MG63 (cell line): ENCODE results near the gene RPS14. TPM values are rescaled to one million over a fixed set of nuclear protein-coding genes. Genes with fewer than 3 reads are reported as not detected.
A peak's percentile ranks its signal among the peaks of the same experiment; 100 is the strongest.

Experiments
- DNase-seq: peaks from one replicate; pipeline ENCODE4 v3.0.0-alpha.2; 2020
- H3K27me3 ChIP-seq: fragments of 250-450 bp; sonication (Bioruptor Pico); 2 replicates; pipeline ENCODE4 v1.5.1; 2020; ENCODE audit warnings: mild to moderate bottlenecking, moderate library complexity
- H3K36me3 ChIP-seq: fragments of 250-450 bp; sonication (Bioruptor Pico); 2 replicates; pipeline ENCODE4 v1.5.1; 2020; ENCODE audit warnings: mild to moderate bottlenecking, moderate library complexity
- H3K4me3 ChIP-seq: fragments of 250-450 bp; sonication (Bioruptor Pico); 2 replicates; pipeline ENCODE4 v1.5.1; 2020; ENCODE audit warnings: mild to moderate bottlenecking, moderate library complexity
- H3K9me3 ChIP-seq: fragments of 250-450 bp; sonication (Bioruptor Pico); 2 replicates; pipeline ENCODE4 v1.5.1; 2020; ENCODE audit warnings: mild to moderate bottlenecking, moderate library complexity
- total RNA-seq: library from RNA; depleted of rRNA; stranded (reverse); fragments of >200 nt; shearing (Covaris generic); gene quantifications from 2 replicates; pipeline ENCODE4 v1.2.3, GENCODE V29; 2014; ENCODE audit warnings: low replicate concordance; rRNA removed

Gene RPS14
- 6,735 and 8,677 TPM in 2 replicates for total RNA-seq

DNA sequence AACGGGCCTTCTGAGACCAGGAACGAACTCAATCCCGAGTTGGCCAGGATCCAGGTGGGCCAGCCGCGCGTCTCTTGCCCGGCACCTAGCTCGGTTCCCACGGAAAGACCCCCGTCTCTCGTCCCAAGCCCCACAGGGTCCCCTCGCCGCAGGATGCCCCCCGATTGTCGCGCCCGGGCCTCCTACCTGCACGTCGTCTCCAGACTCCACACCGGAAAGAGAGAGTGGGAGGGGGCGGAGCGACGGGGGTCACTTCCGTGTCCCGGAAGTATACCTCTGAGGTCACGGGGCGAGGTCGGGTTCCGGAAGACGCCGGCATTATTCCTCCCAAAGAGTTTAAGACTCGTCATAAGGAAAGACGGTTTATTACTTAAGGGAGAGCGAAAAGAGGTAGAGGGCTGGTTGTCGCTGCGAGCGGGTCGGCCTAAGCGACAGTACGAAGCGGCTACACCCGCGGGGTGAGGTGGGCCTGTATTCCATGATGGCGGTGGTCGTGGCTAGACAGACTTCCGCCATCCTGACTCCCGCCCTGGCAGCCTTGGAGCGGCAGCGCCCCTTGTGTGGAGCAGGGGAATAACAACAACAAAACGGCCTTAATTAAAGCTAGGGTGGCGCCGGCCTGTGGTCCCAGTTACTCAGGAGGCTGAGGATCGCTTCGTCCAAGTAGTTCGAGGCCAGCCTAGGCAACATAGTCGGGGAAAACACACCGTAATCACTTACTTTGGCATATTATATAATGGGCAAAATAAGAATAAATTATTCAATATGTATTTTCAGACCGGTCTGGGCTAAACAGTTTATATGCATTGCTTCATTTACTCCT is at the start of gene RPS14:
Gene RPS14, minus strand, starts transcription at position 223 of the 823 bp plus-strand sequence. CDS start 2,006 bp downstream, outside the sequence.
- peaks cover 7% of the 10 kb centered on the region for H3K9me3 ChIP-seq
- H3K4me3 ChIP-seq, result peak within 1 kb of the TSS; percentile 91
- peaks cover 50% of the 10 kb centered on the region for H3K36me3 ChIP-seq
- peak; percentile 98 for DNase-seq
- H3K27me3 ChIP-seq, result no peaks in the 10 kb centered on the region

DNA sequence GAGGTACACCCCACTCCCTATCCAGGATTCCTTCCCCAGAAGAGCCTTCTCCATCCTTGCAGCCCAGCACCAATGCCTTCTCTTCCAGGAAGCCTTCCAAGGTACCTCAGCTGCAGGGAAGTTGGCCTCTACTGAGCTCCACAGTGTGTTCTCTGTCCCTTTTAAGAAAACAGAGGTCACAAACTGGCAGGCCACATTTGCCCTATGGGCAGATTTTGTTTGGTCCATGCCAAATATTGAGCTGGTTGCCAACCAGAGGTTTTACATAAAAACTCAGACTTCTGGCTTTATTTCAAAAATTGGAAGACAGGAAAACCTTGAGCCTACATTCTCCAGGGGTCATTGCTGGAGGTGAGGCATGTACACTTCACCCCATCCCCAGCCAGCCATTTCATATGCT is 49.4 kb upstream of the RPS14 start:
- Histone ChIP-seq H3K9me3 (no peaks in the 10 kb centered on the region), H3K36me3 (peaks cover 87% of the 10 kb centered on the region), H3K27me3 (no peaks in the 10 kb centered on the region), H3K4me3 (peak overlapping the region; percentile 28; the same call in 1 of the 2 replicates)
- DNase-seq, result no peak

DNA sequence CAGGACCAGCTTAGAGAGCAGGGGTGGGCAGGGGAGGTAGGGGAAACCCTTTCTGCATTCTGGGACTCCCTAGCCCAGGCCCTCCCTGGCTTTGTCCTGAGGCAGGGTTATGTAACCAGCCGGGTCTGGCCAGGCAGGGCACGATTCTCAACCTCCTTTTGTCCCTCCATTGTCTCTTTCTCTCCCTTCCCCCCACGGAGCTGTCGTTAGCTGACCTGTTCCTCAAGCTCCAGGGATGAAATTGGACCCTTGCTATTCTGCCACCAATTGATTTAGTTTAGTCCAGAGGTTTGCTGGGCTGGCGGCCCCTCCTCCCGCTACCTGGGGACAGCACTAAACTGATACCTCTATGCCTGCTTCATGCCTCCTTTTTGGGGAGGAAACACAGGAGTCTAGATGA is 49.0 kb upstream of the RPS14 start:
- Histone ChIP-seq H3K9me3 (no peaks in the 10 kb centered on the region), H3K36me3 (peaks cover 87% of the 10 kb centered on the region), H3K27me3 (no peaks in the 10 kb centered on the region), H3K4me3 (peak overlapping the region; percentile 28)
- DNase-seq, result no peak

DNA sequence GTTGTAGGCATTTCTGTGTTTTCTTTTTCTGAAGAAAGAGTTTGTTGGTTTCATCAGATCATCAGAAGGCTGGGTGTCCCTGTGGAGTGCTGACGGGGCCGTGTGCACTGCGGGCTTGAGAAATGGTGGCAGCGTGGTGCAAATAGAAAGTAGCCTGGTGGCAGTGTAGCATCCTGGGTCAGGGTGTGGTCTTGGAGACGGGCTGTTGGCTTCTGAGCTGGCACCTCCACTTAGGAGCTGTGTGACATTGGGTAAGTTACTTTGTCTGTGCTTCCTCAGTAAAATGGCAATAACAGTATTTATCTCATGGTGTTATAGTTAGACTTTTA is 48.4 kb upstream of the RPS14 start:
- no peak for DNase-seq
- H3K9me3 ChIP-seq, result no peaks in the 10 kb centered on the region
- H3K27me3 ChIP-seq, result no peaks in the 10 kb centered on the region
- peak overlapping the region; percentile 28 for H3K4me3 ChIP-seq
- H3K36me3 ChIP-seq, result peaks cover 91% of the 10 kb centered on the region

DNA sequence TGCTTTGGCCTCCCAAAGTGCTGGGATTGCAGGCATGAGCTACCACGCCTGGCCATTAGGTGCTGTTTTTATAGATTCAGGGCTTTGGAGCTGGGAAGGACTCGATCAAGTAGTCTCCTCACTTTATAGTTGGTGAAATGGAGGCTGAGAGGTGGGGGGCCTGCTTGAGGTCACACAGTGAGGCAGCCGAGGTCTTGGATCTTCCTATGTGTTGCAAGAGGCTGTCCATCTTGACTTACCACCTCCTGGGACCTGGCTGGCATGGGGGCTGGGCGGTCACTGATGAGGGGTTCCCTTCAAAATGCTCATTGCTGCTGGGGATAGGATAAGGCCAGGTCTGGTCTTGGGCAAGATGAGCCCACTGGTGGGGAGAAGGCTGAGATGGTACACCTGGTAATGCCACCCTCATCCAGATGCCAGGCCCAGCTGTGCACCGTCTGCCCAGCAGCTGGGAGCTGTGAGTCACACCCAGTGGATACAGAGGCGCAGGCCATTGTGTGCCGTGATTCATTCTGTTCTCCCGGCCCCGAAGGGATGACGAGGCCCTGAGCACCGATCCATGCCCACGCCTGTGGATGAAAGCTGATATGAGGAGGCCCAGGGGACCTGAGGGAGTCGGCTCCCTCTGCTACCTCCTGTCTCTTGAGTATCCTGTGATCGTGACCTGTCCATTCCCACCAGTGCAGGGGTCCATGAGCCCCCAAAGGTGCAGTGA is 47.9 kb upstream of the RPS14 start:
- Histone ChIP-seq H3K27me3 (no peaks in the 10 kb centered on the region), H3K4me3 (peak overlapping the region; percentile 28), H3K36me3 (peaks cover 88% of the 10 kb centered on the region), H3K9me3 (no peaks in the 10 kb centered on the region)
- DNase-seq, result peak; percentile 99

DNA sequence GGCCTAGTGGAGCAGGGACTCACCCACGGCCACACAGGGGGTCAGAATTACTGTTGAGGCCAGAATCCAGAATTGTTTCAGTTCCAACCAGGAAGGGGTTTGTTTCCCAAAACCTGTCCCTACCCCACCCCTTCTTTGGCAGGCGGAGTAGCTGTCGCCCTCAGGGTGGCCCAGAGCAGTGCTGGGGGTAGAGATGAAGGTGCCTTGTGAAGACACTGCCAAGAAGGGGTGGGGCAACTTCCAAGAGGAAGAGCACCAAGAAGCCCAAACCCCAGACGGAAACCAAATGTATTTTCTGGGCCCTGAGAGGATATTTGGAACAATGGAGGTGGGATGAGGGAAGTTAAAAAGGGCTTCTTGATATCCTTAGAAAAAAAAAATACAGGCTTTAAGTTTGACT is 47.0 kb upstream of the RPS14 start:
- Histone ChIP-seq H3K27me3 (no peaks in the 10 kb centered on the region), H3K9me3 (no peaks in the 10 kb centered on the region), H3K4me3 (no peak overlapping the region), H3K36me3 (peaks cover 89% of the 10 kb centered on the region)
- DNase-seq, result no peak

DNA sequence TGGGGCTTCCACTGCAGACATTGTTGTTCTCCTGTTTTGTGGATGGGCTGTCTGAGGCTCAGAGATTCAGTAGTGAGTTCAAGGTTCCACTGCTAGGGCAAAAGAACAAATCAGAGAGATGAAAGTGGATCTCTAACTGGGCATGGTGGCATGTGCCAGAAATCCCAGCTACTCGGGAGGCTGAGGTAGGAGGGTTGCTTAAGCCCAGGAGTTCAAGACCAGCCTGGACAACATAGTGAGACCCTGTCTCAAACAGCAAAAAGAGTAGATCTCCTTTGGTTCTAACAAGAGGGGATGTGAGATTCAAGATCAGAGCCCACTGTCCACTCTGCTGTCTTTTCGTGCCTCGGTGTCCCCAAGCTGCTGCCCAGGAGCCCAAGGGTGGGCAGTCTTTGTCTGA is 46.6 kb upstream of the RPS14 start:
- H3K36me3 ChIP-seq, result peaks cover 89% of the 10 kb centered on the region
- no peaks in the 10 kb centered on the region for H3K27me3 ChIP-seq
- H3K9me3 ChIP-seq, result no peaks in the 10 kb centered on the region
- no peak for DNase-seq
- no peak overlapping the region for H3K4me3 ChIP-seq

DNA sequence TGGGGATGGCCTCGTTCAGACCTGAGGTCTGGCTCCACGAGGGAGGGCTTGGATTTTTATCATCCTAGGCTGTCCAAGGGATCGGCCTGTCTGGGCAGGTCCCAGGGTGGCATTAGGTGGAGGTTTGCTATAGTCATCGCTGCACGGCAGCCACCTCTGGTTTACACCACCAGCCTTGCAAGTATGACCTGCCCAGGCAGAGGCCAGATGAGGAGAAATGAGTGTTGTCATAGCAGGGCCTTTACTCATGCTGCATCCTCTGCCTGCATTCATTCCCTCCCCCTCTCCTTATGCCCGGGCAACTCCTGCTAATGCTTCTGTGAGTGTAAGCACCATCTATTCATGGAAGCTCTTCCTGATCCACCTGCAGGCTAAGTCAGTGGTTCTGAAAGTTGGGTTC is 43.1 kb upstream of the RPS14 start:
- DNase-seq, result peak; percentile 87
- peaks cover 81% of the 10 kb centered on the region for H3K36me3 ChIP-seq
- H3K4me3 ChIP-seq, result no peak overlapping the region
- H3K27me3 ChIP-seq, result no peaks in the 10 kb centered on the region
- no peaks in the 10 kb centered on the region for H3K9me3 ChIP-seq

DNA sequence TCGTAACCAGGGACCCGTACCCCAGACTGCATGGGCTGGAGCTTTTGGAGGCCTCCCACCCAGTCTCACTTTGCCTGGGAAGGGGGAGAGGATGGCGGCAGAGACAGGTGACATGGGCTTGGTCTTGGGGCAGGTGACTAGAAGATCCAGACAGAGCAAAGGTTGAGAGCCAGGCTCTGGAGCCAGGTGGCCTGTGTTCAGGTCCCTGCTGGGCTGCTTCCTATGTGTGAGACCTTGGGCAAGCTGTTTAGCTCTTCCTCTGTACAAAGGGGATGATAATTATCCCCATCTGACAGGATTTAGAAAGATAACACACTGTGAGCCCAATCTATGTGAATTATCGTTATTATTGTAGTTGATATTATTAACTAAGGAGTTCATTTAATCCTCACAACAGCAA is 42.3 kb upstream of the RPS14 start:
- DNase-seq, result no peak
- Histone ChIP-seq H3K36me3 (peaks cover 83% of the 10 kb centered on the region), H3K4me3 (no peak overlapping the region), H3K27me3 (no peaks in the 10 kb centered on the region), H3K9me3 (no peaks in the 10 kb centered on the region; the same call in 1 of the 2 replicates)

DNA sequence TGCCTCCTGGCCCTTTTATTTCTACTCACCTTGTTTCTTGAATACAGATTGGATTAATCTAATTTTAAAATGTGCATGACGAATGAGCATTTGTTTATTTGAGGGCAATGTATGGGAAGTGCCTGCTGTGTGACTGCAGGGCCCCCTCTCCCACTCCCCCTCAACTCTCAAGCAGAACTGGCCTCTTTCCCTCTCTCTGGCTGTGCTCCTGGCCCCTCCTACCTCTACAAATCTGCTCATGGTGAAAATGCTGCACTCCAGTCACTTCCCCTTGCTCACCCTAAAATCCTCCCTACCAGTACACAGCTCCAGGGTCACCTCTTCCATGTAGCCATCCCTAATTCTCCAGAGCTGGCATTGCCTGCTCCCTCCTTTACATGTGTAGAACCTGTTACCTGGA is 41.2 kb upstream of the RPS14 start:
- peak; percentile 57 for DNase-seq
- Histone ChIP-seq H3K4me3 (no peak overlapping the region), H3K27me3 (no peaks in the 10 kb centered on the region), H3K36me3 (peaks cover 77% of the 10 kb centered on the region), H3K9me3 (no peaks in the 10 kb centered on the region; the same call in 1 of the 2 replicates)

DNA sequence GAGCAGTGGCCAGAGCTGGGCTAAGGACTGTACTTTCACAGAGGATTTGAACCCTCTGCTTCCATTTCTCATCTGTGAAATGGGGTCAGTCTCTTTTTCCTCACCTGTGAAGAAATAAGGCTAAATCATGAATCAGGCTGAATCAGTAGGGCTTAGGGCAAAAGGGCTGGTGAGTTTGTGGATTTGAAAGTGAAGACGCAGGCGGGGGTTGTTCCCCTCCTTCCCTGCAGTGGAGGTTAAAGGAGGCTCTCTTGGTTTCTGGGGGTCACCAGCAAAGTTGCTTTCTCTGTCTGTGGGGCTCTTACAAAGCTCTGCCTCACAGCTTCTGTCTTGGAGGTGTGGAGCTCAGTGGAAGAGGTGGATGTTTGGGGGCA is 40.7 kb upstream of the RPS14 start:
- Histone ChIP-seq H3K9me3 (no peaks in the 10 kb centered on the region; the same call in 1 of the 2 replicates), H3K36me3 (peaks cover 72% of the 10 kb centered on the region), H3K27me3 (no peaks in the 10 kb centered on the region), H3K4me3 (no peak overlapping the region)
- DNase-seq, result no peak

DNA sequence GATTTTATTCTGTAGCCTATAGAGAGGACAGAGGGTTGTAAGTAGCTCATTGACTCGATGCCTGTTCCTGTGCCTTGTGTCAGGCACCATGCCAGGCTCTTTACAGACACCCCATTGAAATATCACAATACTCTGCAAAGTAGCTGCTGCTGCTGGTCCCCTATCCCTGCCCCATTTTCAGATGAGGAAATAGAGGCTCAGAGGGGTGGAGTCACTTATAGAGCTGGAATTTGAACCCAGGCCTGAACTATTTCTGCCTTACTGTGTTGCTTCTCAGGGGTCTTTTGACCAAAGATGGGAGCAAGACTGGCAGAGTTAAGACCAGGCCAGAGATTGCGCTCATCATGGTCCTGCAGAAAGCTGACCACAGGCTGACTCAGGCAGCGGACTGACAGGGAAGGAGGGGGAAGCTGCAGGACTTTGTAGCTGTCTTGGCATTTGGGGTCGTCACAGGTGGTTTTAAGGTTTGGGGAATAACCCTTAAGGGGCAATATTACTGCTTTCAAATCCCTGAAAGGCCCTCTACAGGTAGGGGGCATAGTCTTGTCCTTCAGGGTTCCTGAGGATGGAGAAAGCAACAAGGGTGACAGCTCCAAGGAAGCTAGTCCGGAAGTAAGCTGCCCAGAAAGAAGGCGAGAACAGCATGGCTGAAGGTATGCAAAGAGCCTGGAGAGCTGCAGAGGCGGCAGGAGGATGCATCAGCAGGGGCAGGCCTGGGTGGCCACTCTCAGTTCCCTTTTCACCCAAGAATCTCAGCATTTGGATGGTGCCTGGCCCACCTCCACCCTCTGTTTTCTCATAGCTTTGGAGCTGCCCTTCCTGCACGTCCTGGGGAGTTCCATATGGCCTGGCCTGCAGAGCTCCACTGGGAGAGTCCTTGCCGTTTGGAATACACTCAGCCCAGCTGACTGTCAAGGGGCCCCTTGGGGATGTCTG is 40.1 kb upstream of the RPS14 start:
- Histone ChIP-seq H3K4me3 (peak overlapping the region; percentile 99), H3K9me3 (no peaks in the 10 kb centered on the region; the same call in 1 of the 2 replicates), H3K36me3 (peaks cover 65% of the 10 kb centered on the region), H3K27me3 (no peaks in the 10 kb centered on the region)
- peak; percentile 53 for DNase-seq

DNA sequence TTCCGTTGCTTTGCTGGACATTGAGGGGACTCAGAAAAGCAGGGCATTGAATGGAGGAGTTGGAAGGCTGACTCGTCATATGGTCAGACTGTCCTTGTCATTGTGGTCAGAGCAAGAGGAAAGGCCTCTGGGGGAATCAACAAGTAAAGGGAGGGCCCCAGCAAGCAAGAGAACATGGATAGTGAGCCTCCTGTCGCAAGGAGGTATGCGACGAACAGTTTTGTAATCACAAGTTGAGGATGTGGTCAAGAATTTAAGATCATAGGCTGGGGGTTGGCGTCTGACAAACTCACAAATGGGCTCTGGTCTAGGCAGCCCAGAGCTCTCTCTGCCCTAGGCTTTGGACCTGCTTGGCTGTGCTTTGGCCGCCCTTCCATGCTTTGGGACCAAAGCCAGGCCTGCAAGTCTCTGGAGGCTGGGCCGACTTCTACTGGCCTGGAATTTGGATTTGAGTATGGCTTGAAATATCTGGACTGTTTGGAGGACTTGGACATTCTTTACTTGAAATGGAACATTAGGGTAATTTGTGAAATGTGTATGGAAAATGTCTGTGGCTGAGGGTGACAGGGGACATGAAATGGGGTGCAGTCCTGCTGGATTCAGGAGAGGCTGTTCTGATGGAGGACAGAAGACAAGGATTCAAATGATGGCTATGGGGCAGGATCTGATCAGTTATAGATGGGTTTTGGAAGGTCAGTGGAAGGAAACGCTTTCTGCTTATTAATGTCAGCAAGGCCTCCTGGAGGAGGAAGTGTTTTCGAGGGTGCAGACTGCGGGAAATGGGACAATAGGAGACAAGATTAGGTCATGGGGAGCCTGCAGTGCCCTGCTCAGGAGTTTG is 39.2 kb upstream of the RPS14 start:
- peaks cover 59% of the 10 kb centered on the region for H3K36me3 ChIP-seq
- no peaks in the 10 kb centered on the region for H3K27me3 ChIP-seq
- DNase-seq, result peak; percentile 94
- no peaks in the 10 kb centered on the region; the same call in 1 of the 2 replicates for H3K9me3 ChIP-seq
- H3K4me3 ChIP-seq, result peak overlapping the region; percentile 99

DNA sequence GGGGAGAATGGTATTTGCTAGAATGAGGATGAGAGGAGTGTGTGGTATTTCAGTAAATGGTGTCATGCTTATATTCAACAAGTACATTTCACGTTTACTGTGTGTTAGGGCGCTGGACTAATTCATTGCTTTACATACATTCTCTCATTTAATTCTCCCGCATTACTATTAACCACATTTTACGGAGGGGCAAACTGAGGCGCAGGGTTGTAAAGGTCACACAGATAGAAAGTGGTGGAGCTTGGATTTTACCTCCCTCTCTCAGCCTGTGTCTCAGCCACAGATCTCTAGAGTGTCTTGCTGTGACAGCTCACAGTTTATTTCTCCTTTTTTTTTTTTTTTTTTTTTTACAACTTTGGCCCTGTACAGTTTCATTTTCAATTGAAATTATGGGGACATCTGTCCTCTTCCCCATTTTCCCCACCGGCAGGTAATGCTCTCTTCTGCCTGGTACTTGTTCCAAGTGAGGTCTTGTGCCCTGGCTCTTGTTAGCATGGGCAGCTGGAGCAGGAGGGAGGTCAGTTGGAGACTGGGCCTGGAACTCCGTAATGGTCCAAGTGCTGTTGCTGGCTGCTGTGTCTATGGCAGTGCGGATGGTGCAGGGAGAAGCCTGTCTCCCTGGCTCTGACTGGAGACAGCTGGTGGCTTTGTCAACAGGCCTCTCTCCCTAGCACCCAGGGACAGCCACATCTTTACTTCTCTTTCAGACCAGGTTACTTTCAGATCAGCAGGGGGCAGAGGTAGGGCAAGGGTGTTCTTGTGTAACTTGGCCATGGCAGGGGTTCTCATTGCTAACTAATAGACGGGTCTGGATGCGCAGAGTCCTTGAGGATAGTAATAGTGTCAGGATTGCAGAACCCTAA is 37.9 kb upstream of the RPS14 start:
- H3K9me3 ChIP-seq, result no peaks in the 10 kb centered on the region; the same call in 1 of the 2 replicates
- H3K4me3 ChIP-seq, result peak overlapping the region; percentile 99
- H3K36me3 ChIP-seq, result peaks cover 52% of the 10 kb centered on the region
- DNase-seq, result peak; percentile 44
- H3K27me3 ChIP-seq, result no peaks in the 10 kb centered on the region
